Transverse colon (tissue), 4 donors: Measurements from ENCODE around the gene PCDHGA1. TPM values are rescaled to one million over a fixed set of nuclear protein-coding genes. Genes with fewer than 3 reads are reported as not detected.

Experiments
- DNase-seq: peaks from one replicate; pipeline ENCODE4 v3.0.0-alpha.2; 2019
- H3K27ac ChIP-seq, 4 donors: fragments of 200-600 bp; sonication (generic); 2 replicates each; pipeline ENCODE4 v1.5.1; 2016 to 2018; ENCODE audit warnings: inconsistent platforms in 4 of 4
- H3K27me3 ChIP-seq: fragments of 200-600 bp; sonication (generic); 2 replicates; pipeline ENCODE4 v1.5.1; 2017; ENCODE audit warnings: inconsistent platforms
- H3K36me3 ChIP-seq, 4 donors: fragments of 200-600 bp; sonication (generic); 2 replicates each; pipeline ENCODE4 v1.5.1; 2017 to 2019; ENCODE audit warnings: inconsistent platforms in 4 of 4
- H3K4me1 ChIP-seq, 4 donors: fragments of 200-600 bp; sonication (generic); 2 replicates each; pipeline ENCODE4 v1.5.1; 2017 to 2020; ENCODE audit warnings: inconsistent platforms in 4 of 4
- H3K4me3 ChIP-seq, 4 donors: fragments of 200-600 bp; sonication (generic); 1 replicate in 1 of 4; 2 replicates in 3 of 4; pipeline versions ENCODE4 v1.5.1 to v1.6.1; 2017 to 2019; ENCODE audit warnings: inconsistent platforms in 4 of 4
- H3K9me3 ChIP-seq, 2 donors: fragments of 200-600 bp; sonication (generic); 2 replicates each; pipeline ENCODE4 v1.5.1; 2017 to 2019; ENCODE audit warnings: inconsistent platforms in 2 of 2
- CTCF ChIP-seq, 5 experiments: fragments of 200-600 bp in 3 of 5; fragments of 450-650 bp in 2 of 5; sonication (generic) in 3 of 5; IDR thresholded peaks; 1 replicate in 2 of 5; 2 replicates in 3 of 5; pipeline ENCODE4 v1.5.1; 2016 to 2017; ENCODE audit warnings: antibody characterized with exemption in 5 of 5, inconsistent platforms in 3 of 5, mild to moderate bottlenecking in 2 of 5, moderate library complexity in 1 of 5
- EP300 ChIP-seq: sonication (generic); formaldehyde crosslinking; IDR thresholded peaks from one replicate; pipeline ENCODE4 v1.6.1; 2017; ENCODE audit warnings: antibody characterized with exemption, low read depth
- POLR2A ChIP-seq: fragments of 450-650 bp; IDR thresholded peaks from one replicate; pipeline ENCODE4 v1.6.1; 2016; ENCODE audit warnings: antibody characterized with exemption, mild to moderate bottlenecking, moderate library complexity
- POLR2AphosphoS5 ChIP-seq, 3 donors: sonication (generic); formaldehyde crosslinking; IDR thresholded peaks; one replicate each; pipeline ENCODE4 v1.6.1; 2016; ENCODE audit warnings: antibody characterized with exemption in 3 of 3
- WGBS, 2 donors: methylation state at CpG; one replicate each; pipeline ENCODE4 v1.1.5; 2018; ENCODE audit warnings: low coverage in 1 of 2; 5-methylcytosine and 5-hydroxymethylcytosine counted together
- in situ Hi-C, 4 donors: fragments of 200-750 bp; cut with MboI; loops; one replicate each; pipeline versions ENCODE4 v1.15.0 to v1.15.1; 2017; ENCODE audit warnings: low sequenced_read_pairs in 3 of 4, low pct_ligation_motif_present in 1 of 4, low pct_unique_long_range_greater_than_20kb in 1 of 4
- intact Hi-C: fragments of 100-400 bp; cut with DNase I; formaldehyde crosslinking; loops from one replicate; pipeline ENCODE4 v1.15.1; 2023; ENCODE audit warnings: low total_unique reads
- total RNA-seq, 4 donors: library from RNA; depleted of rRNA; stranded (reverse); fragments of >200 nt; gene quantifications; one replicate each; pipeline ENCODE4 v1.1.0, GENCODE V29; 2016

The PCDHGA1 gene
- total RNA-seq, 4 donors from 2014 or later = 0.55 to 0.64 TPM; not detected in 2

GRCh38 chr5:141493500-141494422 is 163.4 kb downstream of the PCDHGA1 start:
- Histone ChIP-seq H3K27me3 (peaks cover 22% of the 10 kb centered on the region), H3K4me3 (no peak overlapping the region), H3K4me1 (peaks cover 0 to 5% (median 0%) of the 10 kb centered on the region in 4 donors), H3K36me3 (no peaks in the 10 kb centered on the region), H3K9me3 (no peaks in the 10 kb centered on the region), H3K27ac (no peak overlapping the region)
- WGBS, 2 donors = 93 to 94% methylated on average over 4 to 10 of the region's 10 CpGs
- no peak for DNase-seq
- intact Hi-C loops (no loop called here), in situ Hi-C loops (no loop called here)
- no peak for TF ChIP-seq POLR2A
- no peak for TF ChIP-seq CTCF (IDR thresholded peaks at IDR 0.05)
- no peak for TF ChIP-seq EP300
- no peak for TF ChIP-seq POLR2AphosphoS5 (IDR thresholded peaks at IDR 0.05)

- H3K36me3 ChIP-seq = no peaks in the 10 kb centered on the region
- H3K9me3 ChIP-seq = no peaks in the 10 kb centered on the region
- peaks cover 22% of the 10 kb centered on the region for H3K27me3 ChIP-seq
- WGBS, 2 donors = 50 to 79% methylated on average over 3 to 21 of the region's 22 CpGs
- DNase-seq = no peak
- in situ Hi-C loops (no loop called here), intact Hi-C loops (no loop called here)
- H3K4me1 ChIP-seq = peaks cover 0 to 5% (median 0%) of the 10 kb centered on the region in 4 donors
- H3K4me3 ChIP-seq = no peak overlapping the region
- no peak overlapping the region for H3K27ac ChIP-seq
- TF ChIP-seq EP300 (no peak), POLR2A (no peak), CTCF (IDR thresholded peaks at IDR 0.05) (no peak), POLR2AphosphoS5 (IDR thresholded peaks at IDR 0.05) (no peak)
Observed at GRCh38 chr5:141494761-141495452, 164.6 kb downstream of the PCDHGA1 start.

DNA sequence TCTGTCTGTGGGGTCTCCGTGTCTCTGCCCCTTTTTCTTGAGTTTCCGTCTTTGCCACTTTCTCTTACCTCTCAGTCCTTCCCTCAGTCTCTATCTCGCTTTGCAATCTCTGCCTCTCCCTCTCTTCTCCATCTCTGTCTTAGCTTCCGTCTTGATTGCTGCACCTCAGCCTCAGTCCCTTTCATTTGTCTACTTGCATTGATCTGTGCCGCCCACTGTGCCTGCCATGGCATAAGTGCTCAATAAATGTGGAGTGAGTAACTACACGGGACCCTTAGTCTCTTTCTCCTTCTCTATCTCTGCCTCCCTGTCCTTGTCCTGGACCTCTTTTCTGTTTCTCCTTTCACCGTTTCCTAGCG is 165.1 kb downstream of the PCDHGA1 start:
- Histone ChIP-seq H3K4me3 (no peak overlapping the region), H3K36me3 (no peaks in the 10 kb centered on the region), H3K27me3 (peaks cover 22% of the 10 kb centered on the region), H3K27ac (no peak overlapping the region), H3K4me1 (peaks cover 0 to 5% (median 0%) of the 10 kb centered on the region in 4 donors), H3K9me3 (no peaks in the 10 kb centered on the region)
- TF ChIP-seq EP300 (no peak), POLR2AphosphoS5 (IDR thresholded peaks at IDR 0.05) (no peak), POLR2A (no peak), CTCF (IDR thresholded peaks at IDR 0.05) (no peak)
- DNase-seq = no peak
- WGBS, 2 donors = 89 to 91% methylated on average over 8 of the region's 8 CpGs
- in situ Hi-C loops = no loop called here
- intact Hi-C loops = no loop called here

DNA sequence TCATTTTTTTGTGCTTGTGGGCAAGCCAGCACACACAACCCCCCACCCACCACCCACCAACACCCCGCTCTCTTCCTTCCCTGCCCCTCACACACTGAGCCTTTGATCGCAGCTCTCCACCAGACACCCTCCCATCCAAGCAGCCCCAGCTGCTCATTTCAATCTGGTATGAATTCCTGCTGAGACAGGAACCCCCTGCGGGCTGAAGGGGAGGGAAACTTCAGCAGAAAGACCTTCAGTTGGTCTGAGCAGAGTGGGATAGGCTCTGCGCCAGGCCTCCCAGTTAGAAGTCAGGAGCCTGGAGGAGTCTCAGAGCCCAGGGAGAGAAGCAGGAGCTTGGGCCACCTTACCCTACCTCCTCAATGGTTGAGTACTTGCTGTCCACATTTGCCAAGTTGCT is 165.7 kb downstream of the PCDHGA1 start:
- Histone ChIP-seq H3K4me3 (no peak overlapping the region), H3K9me3 (no peaks in the 10 kb centered on the region), H3K4me1 (peaks cover 0 to 5% (median 0%) of the 10 kb centered on the region in 4 donors), H3K27me3 (peaks cover 18% of the 10 kb centered on the region), H3K27ac (no peak overlapping the region), H3K36me3 (no peaks in the 10 kb centered on the region)
- in situ Hi-C loops = no loop called here
- TF ChIP-seq POLR2A (no peak), CTCF (IDR thresholded peaks at IDR 0.05) (no peak), EP300 (no peak), POLR2AphosphoS5 (IDR thresholded peaks at IDR 0.05) (no peak)
- intact Hi-C loops = no loop called here
- 76 to 83% methylated on average over 1 to 4 of the region's 4 CpGs for WGBS, 2 donors
- no peak for DNase-seq
